Measurements from ENCODE around the gene DNAJC12.

DNAJC12 gene

GRCh38 chr10:67837541-67838314 lies at the start of gene DNAJC12:
Gene DNAJC12 (minus strand): TSS chr10:67838188. CDS start chr10:67838011, 177 bp downstream.
- Histone ChIP-seq H3K4me1 (ENCODE audit: low read length) (no peaks in the 10 kb centered on the region), H3K79me2 (ENCODE audit: low read length) (no peaks in the 10 kb centered on the region), H3K9ac (ENCODE audit: low read length) (no peak within 1 kb of the TSS), H3K4me2 (ENCODE audit: low read depth, low read length) (peak within 1 kb of the TSS; percentile 10; the same call in 1 of the 2 replicates), H4K20me1 (ENCODE audit: insufficient read depth, low read length) (no peaks in the 10 kb centered on the region), H2AFZ (ENCODE audit: low read length) (peak within 1 kb of the TSS; percentile 1; the same call in 1 of the 2 replicates), H3K4me3 (ENCODE audit: low read length) (peak within 1 kb of the TSS; percentile 10; the same call in 1 of the 2 replicates), H3K27me3 (replicated peaks; ENCODE audit: insufficient read depth, low read length) (no peaks in the 10 kb centered on the region), H3K9me3 (replicated peaks; ENCODE audit: insufficient read depth, low read length) (no peaks in the 10 kb centered on the region), H3K9me2 (replicated peaks; ENCODE audit: insufficient read depth, low read length) (no peaks in the 10 kb centered on the region), H3K27ac (ENCODE audit: low read length) (no peak within 1 kb of the TSS), H3F3A (ENCODE audit: insufficient read depth, low read length) (no peaks in the 10 kb centered on the region), H3K36me3 (replicated peaks; ENCODE audit: insufficient read depth, low read length) (no peaks in the 10 kb centered on the region)
- no peak for TF ChIP-seq CTCF (IDR thresholded peaks at IDR 0.05; ENCODE audit: low read length)
- no peak for TF ChIP-seq EZH2 (optimal IDR thresholded peaks at IDR 0.05; ENCODE audit: low read depth, low read length)
- TF ChIP-seq EZH2phosphoT487 (IDR thresholded peaks at IDR 0.05; ENCODE audit: low read length) = no peak
- DNase-seq = peak; percentile 69

GRCh38 chr10:67884842-67885670 lies 47.1 kb upstream of the DNAJC12 start:
- Histone ChIP-seq H3K4me3 (ENCODE audit: low read length) (peak overlapping the region; percentile 60), H3K9ac (ENCODE audit: low read length) (peak overlapping the region; percentile 59), H3F3A (ENCODE audit: insufficient read depth, low read length) (peaks cover 21% of the 10 kb centered on the region), H3K27me3 (replicated peaks; ENCODE audit: insufficient read depth, low read length) (no peaks in the 10 kb centered on the region), H3K9me2 (replicated peaks; ENCODE audit: insufficient read depth, low read length) (no peaks in the 10 kb centered on the region), H3K36me3 (replicated peaks; ENCODE audit: insufficient read depth, low read length) (peaks cover 5% of the 10 kb centered on the region; the same call in 1 of the 2 replicates), H2AFZ (ENCODE audit: low read length) (peak overlapping the region; percentile 47), H4K20me1 (ENCODE audit: insufficient read depth, low read length) (no peaks in the 10 kb centered on the region), H3K9me3 (replicated peaks; ENCODE audit: insufficient read depth, low read length) (no peaks in the 10 kb centered on the region), H3K79me2 (ENCODE audit: low read length) (peaks cover 45% of the 10 kb centered on the region), H3K4me1 (ENCODE audit: low read length) (peaks cover 8% of the 10 kb centered on the region; the same call in 1 of the 2 replicates), H3K4me2 (ENCODE audit: low read depth, low read length) (peak overlapping the region; percentile 36), H3K27ac (ENCODE audit: low read length) (peak overlapping the region; percentile 70; the same call in 1 of the 2 replicates)
- DNase-seq = peak; percentile 70
- no peak for TF ChIP-seq EZH2 (optimal IDR thresholded peaks at IDR 0.05; ENCODE audit: low read depth, low read length)
- no peak for TF ChIP-seq CTCF (IDR thresholded peaks at IDR 0.05; ENCODE audit: low read length)
- TF ChIP-seq EZH2phosphoT487 (IDR thresholded peaks at IDR 0.05; ENCODE audit: low read length) = no peak

GRCh38 chr10:67884313-67884841 lies 46.4 kb upstream of the DNAJC12 start, which contains the start of gene SIRT1:
Gene SIRT1 (plus strand): TSS chr10:67884656. CDS start chr10:67884722, 66 bp downstream.
- TF ChIP-seq EZH2phosphoT487 (IDR thresholded peaks at IDR 0.05; ENCODE audit: low read length) = no peak
- TF ChIP-seq CTCF (IDR thresholded peaks at IDR 0.05; ENCODE audit: low read length) = no peak
- TF ChIP-seq EZH2 (optimal IDR thresholded peaks at IDR 0.05; ENCODE audit: low read depth, low read length) = no peak
- peaks cover 21% of the 10 kb centered on the region for H3F3A ChIP-seq (ENCODE audit: insufficient read depth, low read length)
- H3K4me3 ChIP-seq (ENCODE audit: low read length) = peak within 1 kb of the TSS; percentile 70
- peak within 1 kb of the TSS; percentile 97 for H2AFZ ChIP-seq (ENCODE audit: low read length)
- no peaks in the 10 kb centered on the region for H3K9me3 ChIP-seq (replicated peaks; ENCODE audit: insufficient read depth, low read length)
- H3K4me1 ChIP-seq (ENCODE audit: low read length) = peaks cover 8% of the 10 kb centered on the region; the same call in 1 of the 2 replicates
- no peaks in the 10 kb centered on the region for H3K9me2 ChIP-seq (replicated peaks; ENCODE audit: insufficient read depth, low read length)
- peak within 1 kb of the TSS; percentile 70; the same call in 1 of the 2 replicates for H3K27ac ChIP-seq (ENCODE audit: low read length)
- H3K9ac ChIP-seq (ENCODE audit: low read length) = peak within 1 kb of the TSS; percentile 59
- peak within 1 kb of the TSS; percentile 91 for H3K4me2 ChIP-seq (ENCODE audit: low read depth, low read length)
- H4K20me1 ChIP-seq (ENCODE audit: insufficient read depth, low read length) = no peaks in the 10 kb centered on the region
- peaks cover 39% of the 10 kb centered on the region for H3K79me2 ChIP-seq (ENCODE audit: low read length)
- H3K36me3 ChIP-seq (replicated peaks; ENCODE audit: insufficient read depth, low read length) = peaks cover 5% of the 10 kb centered on the region; the same call in 1 of the 2 replicates
- DNase-seq = peak; percentile 96
- H3K27me3 ChIP-seq (replicated peaks; ENCODE audit: insufficient read depth, low read length) = no peaks in the 10 kb centered on the region
